Loucy (cell line): ENCODE data around the gene SORCS1.

Source experiments
- H2AFZ ChIP-seq: fragments of 200-600 bp; sonication (generic); 2 replicates; pipeline ENCODE4 v1.6.0; 2016; ENCODE audit warnings: antibody characterized with exemption, mild to moderate bottlenecking, low read length, moderate library complexity
- H3F3A ChIP-seq: fragments of 200-600 bp; 2 replicates; pipeline ENCODE4 v1.6.0; 2016; ENCODE audit warnings: antibody characterized with exemption, low read depth, mild to moderate bottlenecking
- H3K27me3 ChIP-seq: fragments of 200-600 bp; sonication (generic); 2 replicates; pipeline ENCODE4 v1.6.1; 2014; ENCODE audit warnings: low read length, mild to moderate bottlenecking; ENCODE audit not compliant: insufficient read depth, poor library complexity, severe bottlenecking
- H3K36me3 ChIP-seq: fragments of 200-600 bp; sonication (generic); 2 replicates; pipeline ENCODE4 v1.6.1; 2016; ENCODE audit warnings: low read length; ENCODE audit not compliant: insufficient read depth
- H3K4me1 ChIP-seq: fragments of 200-600 bp; sonication (generic); 2 replicates; pipeline ENCODE4 v1.5.1; 2014; ENCODE audit warnings: low read length, mild to moderate bottlenecking; ENCODE audit not compliant: insufficient read depth, poor library complexity, severe bottlenecking
- H3K4me2 ChIP-seq: fragments of 200-600 bp; sonication (generic); 2 replicates; pipeline ENCODE4 v1.6.0; 2014; ENCODE audit warnings: antibody characterized with exemption, low read length, low read depth, mild to moderate bottlenecking; ENCODE audit not compliant: poor library complexity, severe bottlenecking
- H3K4me3 ChIP-seq: fragments of 200-600 bp; sonication (generic); 2 replicates; pipeline ENCODE4 v1.5.1; 2014; ENCODE audit warnings: low read length, mild to moderate bottlenecking, mixed read lengths; ENCODE audit not compliant: poor library complexity, severe bottlenecking
- H3K79me2 ChIP-seq: fragments of 200-600 bp; sonication (generic); 2 replicates; pipeline ENCODE4 v1.6.1; 2014; ENCODE audit warnings: low read length; ENCODE audit not compliant: insufficient read depth
- H3K9ac ChIP-seq: fragments of 200-600 bp; sonication (generic); 2 replicates; pipeline ENCODE4 v1.6.0; 2014; ENCODE audit warnings: mild to moderate bottlenecking, low read depth, low read length, moderate library complexity; ENCODE audit not compliant: poor library complexity, severe bottlenecking
- H3K9me2 ChIP-seq: fragments of 200-600 bp; sonication (generic); replicated peaks from 2 replicates; pipeline ENCODE4 v1.6.1; 2016; ENCODE audit warnings: low read depth, low read length, mixed read lengths
- H3K9me3 ChIP-seq: fragments of 200-600 bp; sonication (generic); 2 replicates; pipeline ENCODE4 v1.6.1; 2014; ENCODE audit warnings: mild to moderate bottlenecking, antibody characterized with exemption, low read length, low read depth; ENCODE audit not compliant: insufficient read depth
- H4K20me1 ChIP-seq: fragments of 200-600 bp; sonication (generic); 2 replicates; pipeline ENCODE4 v1.6.0; 2014; ENCODE audit warnings: antibody characterized with exemption, low read length, mild to moderate bottlenecking; ENCODE audit not compliant: insufficient read depth, poor library complexity, severe bottlenecking
- EZH2phosphoT487 ChIP-seq: fragments of 200-600 bp; IDR thresholded peaks from 2 replicates; pipeline ENCODE4 v1.6.1; 2018; ENCODE audit warnings: antibody characterized with exemption, mild to moderate bottlenecking, moderate library complexity, borderline replicate concordance
- TF ChIP-seq, protein P1 (sequence below): fragments of 200-600 bp; sonication (generic); conservative IDR thresholded peaks from 2 replicates; pipeline ENCODE4 v1.5.1; 2014; ENCODE audit warnings: mild to moderate bottlenecking, antibody characterized with exemption, low read length

SORCS1 gene

DNA sequence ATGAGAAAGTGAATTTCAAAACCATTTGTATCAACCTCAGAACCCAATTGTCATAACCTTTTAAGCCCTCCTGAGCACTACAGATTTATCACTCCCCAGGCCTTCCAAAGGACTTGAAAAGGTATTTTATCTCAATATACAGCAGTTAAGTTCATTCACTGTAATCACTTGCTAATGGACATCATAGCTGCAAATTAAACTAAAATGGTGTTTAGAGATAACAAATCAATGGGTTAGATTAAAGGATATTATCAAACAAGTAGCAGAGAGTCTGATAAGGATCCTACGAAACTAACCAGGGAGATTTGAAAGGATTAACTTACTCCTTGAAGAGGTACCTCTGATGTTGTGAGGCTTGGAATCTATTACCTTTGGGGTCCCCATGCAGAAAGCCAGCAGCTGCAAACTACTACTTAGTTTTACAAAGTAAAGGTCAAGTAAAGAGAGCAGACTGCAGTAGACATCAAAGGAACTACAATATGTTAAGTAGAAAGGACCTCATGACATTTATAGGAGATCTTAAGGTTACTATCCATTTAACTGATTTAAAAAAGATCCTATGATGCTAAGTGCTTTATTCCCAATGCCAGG lies 359.4 kb downstream of the SORCS1 start:
- H3K4me2 ChIP-seq = no peak overlapping the region
- no peak overlapping the region for H3K9ac ChIP-seq
- H3K9me2 ChIP-seq = no peaks in the 10 kb centered on the region
- H3K4me3 ChIP-seq = no peak overlapping the region
- peaks cover 22% of the 10 kb centered on the region for H3K4me1 ChIP-seq
- H2AFZ ChIP-seq = no peak overlapping the region
- no peaks in the 10 kb centered on the region for H3K79me2 ChIP-seq
- H3K36me3 ChIP-seq = no peaks in the 10 kb centered on the region
- H4K20me1 ChIP-seq = no peaks in the 10 kb centered on the region
- H3F3A ChIP-seq = no peaks in the 10 kb centered on the region
- H3K27me3 ChIP-seq = no peaks in the 10 kb centered on the region
- TF ChIP-seq, protein P1, sequence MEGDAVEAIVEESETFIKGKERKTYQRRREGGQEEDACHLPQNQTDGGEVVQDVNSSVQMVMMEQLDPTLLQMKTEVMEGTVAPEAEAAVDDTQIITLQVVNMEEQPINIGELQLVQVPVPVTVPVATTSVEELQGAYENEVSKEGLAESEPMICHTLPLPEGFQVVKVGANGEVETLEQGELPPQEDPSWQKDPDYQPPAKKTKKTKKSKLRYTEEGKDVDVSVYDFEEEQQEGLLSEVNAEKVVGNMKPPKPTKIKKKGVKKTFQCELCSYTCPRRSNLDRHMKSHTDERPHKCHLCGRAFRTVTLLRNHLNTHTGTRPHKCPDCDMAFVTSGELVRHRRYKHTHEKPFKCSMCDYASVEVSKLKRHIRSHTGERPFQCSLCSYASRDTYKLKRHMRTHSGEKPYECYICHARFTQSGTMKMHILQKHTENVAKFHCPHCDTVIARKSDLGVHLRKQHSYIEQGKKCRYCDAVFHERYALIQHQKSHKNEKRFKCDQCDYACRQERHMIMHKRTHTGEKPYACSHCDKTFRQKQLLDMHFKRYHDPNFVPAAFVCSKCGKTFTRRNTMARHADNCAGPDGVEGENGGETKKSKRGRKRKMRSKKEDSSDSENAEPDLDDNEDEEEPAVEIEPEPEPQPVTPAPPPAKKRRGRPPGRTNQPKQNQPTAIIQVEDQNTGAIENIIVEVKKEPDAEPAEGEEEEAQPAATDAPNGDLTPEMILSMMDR = no peak
- TF ChIP-seq EZH2phosphoT487 = no peak
- H3K9me3 ChIP-seq = no peaks in the 10 kb centered on the region

GRCh38 chr10:106802949-106803348 lies 361.6 kb downstream of the SORCS1 start:
- H3K4me1 ChIP-seq = peaks cover 27% of the 10 kb centered on the region
- no peaks in the 10 kb centered on the region for H3F3A ChIP-seq
- no peaks in the 10 kb centered on the region for H3K9me3 ChIP-seq
- H3K4me2 ChIP-seq = no peak overlapping the region
- no peaks in the 10 kb centered on the region for H3K9me2 ChIP-seq
- H3K79me2 ChIP-seq = no peaks in the 10 kb centered on the region
- H3K4me3 ChIP-seq = no peak overlapping the region
- no peaks in the 10 kb centered on the region for H3K36me3 ChIP-seq
- no peaks in the 10 kb centered on the region for H4K20me1 ChIP-seq
- no peaks in the 10 kb centered on the region for H3K27me3 ChIP-seq
- no peak overlapping the region for H3K9ac ChIP-seq
- H2AFZ ChIP-seq = no peak overlapping the region
- TF ChIP-seq, protein P1 = no peak
- TF ChIP-seq EZH2phosphoT487 = no peak

DNA sequence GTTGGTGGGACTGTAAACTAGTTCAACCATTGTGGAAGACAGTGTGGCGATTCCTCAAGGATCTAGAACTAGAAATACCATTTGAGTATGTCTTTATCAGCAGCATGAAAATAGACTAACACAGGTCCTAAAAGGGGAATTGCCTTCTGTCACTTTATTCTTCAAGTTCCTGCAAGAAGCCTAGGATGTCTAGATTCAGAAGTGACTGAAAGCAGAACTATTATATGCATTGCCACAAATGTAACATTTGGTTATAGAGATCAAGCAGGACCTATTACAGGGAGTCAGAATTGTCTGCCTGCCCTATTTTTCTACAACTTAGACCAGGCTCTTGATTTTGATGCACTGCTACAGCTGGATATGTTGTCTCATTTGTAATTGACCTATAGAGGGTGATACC lies 364.7 kb downstream of the SORCS1 start:
- H3K9me2 ChIP-seq = no peaks in the 10 kb centered on the region
- H3K4me1 ChIP-seq = peaks cover 12% of the 10 kb centered on the region
- no peak for TF ChIP-seq EZH2phosphoT487
- TF ChIP-seq, protein P1 = no peak; the same call in 1 of the 2 replicates
- H3K79me2 ChIP-seq = no peaks in the 10 kb centered on the region
- H3K4me2 ChIP-seq = no peak overlapping the region
- no peaks in the 10 kb centered on the region for H3K36me3 ChIP-seq
- H3K9ac ChIP-seq = no peak overlapping the region
- no peak overlapping the region for H2AFZ ChIP-seq
- no peaks in the 10 kb centered on the region for H3F3A ChIP-seq
- H3K9me3 ChIP-seq = no peaks in the 10 kb centered on the region
- H3K27me3 ChIP-seq = no peaks in the 10 kb centered on the region
- no peak overlapping the region for H3K4me3 ChIP-seq
- H4K20me1 ChIP-seq = no peaks in the 10 kb centered on the region
